H1 (cell line): ENCODE measurements around the gene RBSN.

ENCODE experiments used
- CEBPB ChIP-seq: IDR thresholded peaks from 2 replicates; pipeline ENCODE4 v1.6.1; 2012; ENCODE audit warnings: low read depth, low read length
- CHD1 ChIP-seq: IDR thresholded peaks from 2 replicates; pipeline ENCODE4 v1.6.1; 2012; ENCODE audit warnings: low read depth, low read length, improper control_type of control experiment
- CREB1 ChIP-seq: IDR thresholded peaks from 2 replicates; pipeline ENCODE4 v1.6.1; 2012; ENCODE audit warnings: inconsistent platforms
- CTCF ChIP-seq, 3 experiments: IDR thresholded peaks; 1 replicate in 2 of 3; 2 replicates in 1 of 3; pipeline versions ENCODE4 v1.5.1 to v1.6.1; 2011; ENCODE audit warnings: low read length in 3 of 3, mild to moderate bottlenecking in 3 of 3, inconsistent platforms in 2 of 3, low read depth in 1 of 3, moderate library complexity in 1 of 3; ENCODE audit not compliant: insufficient read depth in 1 of 3; ENCODE audit errors: control extremely low read depth in 1 of 3
- EP300 ChIP-seq, 2 experiments: IDR thresholded peaks; 1 replicate in 1 of 2; 2 replicates in 1 of 2; pipeline ENCODE4 v1.6.1; 2011 to 2012; ENCODE audit warnings: low read depth in 2 of 2, low read length in 2 of 2, mild to moderate bottlenecking in 2 of 2, borderline replicate concordance in 1 of 2, inconsistent platforms in 1 of 2, moderate library complexity in 1 of 2
- EZH2 ChIP-seq: fragments of 200-600 bp; sonication (generic); IDR thresholded peaks from 2 replicates; pipeline ENCODE4 v1.7.1; 2012; ENCODE audit warnings: low read depth, mild to moderate bottlenecking, moderate library complexity, low read length, inconsistent platforms; ENCODE audit not compliant: severe bottlenecking
- MAX ChIP-seq: IDR thresholded peaks from 2 replicates; pipeline ENCODE4 v1.6.1; 2012; ENCODE audit warnings: inconsistent platforms
- SP1 ChIP-seq: IDR thresholded peaks from 2 replicates; pipeline ENCODE4 v1.6.1; 2011; ENCODE audit warnings: low read depth, low read length
- SRF ChIP-seq: IDR thresholded peaks from 2 replicates; pipeline ENCODE4 v1.6.1; 2011; ENCODE audit warnings: mild to moderate bottlenecking, low read depth, low read length, moderate library complexity
- ZNF274 ChIP-seq: IDR thresholded peaks from 2 replicates; pipeline ENCODE4 v1.7.0; 2012; ENCODE audit warnings: low read length, borderline replicate concordance; ENCODE audit errors: extremely low read depth
- TF ChIP-seq, protein P1 (sequence below): IDR thresholded peaks from 2 replicates; pipeline ENCODE4 v1.6.1; 2012; ENCODE audit warnings: low read length, inconsistent platforms
- TF ChIP-seq, protein P2 (sequence below): IDR thresholded peaks from 2 replicates; pipeline ENCODE4 v1.6.1; 2011; ENCODE audit warnings: low read length, improper control_type of control experiment

DNA sequence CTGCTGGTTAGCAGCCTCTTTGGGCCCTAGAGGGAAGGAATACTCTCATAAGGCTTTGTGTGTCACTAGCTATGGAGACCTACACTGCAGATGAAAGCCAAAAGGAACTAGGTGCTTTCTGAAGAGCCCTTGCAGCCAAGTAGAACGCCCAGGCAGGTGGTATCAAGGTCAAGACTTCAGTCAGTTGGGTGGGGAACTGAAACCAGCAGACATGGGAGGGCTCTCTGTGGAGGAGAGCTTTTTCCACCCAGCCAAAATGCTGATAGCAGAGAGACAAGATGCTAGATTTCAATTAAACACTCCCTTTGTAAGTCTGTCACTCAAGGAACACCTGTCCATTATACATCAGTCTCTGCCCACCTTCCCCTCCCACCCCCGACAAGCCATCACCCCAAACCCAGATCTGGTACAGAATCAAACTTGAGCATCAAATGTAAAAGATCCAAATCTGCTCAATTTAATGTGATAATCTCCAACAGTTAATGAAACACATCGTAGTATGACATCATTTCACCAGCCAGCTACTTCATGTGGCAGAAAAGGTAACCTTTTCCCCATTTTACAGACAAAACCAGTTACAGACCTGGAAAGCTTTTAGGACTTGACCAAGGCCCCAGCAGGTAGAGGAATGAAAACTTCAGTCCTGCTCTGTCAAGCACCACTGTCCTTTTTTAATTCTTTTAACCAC, 48.4 kb downstream of the RBSN start:
- TF ChIP-seq CHD1 (no peak), MAX (no peak), ZNF274 (no peak), CTCF (IDR thresholded peaks at IDR 0.05; ENCODE audit: control extremely low read depth in 1 of 3, insufficient read depth in 1 of 3, low read depth in 1 of 3, low read length in 3 of 3) (no peak), EZH2 (no peak), SRF (no peak), CREB1 (no peak), CEBPB (no peak), SP1 (no peak), EP300 (IDR thresholded peaks at IDR 0.05; ENCODE audit: borderline replicate concordance in 1 of 2, low read depth in 2 of 2, low read length in 2 of 2) (no peak)
- TF ChIP-seq, protein P1, sequence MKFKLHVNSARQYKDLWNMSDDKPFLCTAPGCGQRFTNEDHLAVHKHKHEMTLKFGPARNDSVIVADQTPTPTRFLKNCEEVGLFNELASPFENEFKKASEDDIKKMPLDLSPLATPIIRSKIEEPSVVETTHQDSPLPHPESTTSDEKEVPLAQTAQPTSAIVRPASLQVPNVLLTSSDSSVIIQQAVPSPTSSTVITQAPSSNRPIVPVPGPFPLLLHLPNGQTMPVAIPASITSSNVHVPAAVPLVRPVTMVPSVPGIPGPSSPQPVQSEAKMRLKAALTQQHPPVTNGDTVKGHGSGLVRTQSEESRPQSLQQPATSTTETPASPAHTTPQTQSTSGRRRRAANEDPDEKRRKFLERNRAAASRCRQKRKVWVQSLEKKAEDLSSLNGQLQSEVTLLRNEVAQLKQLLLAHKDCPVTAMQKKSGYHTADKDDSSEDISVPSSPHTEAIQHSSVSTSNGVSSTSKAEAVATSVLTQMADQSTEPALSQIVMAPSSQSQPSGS = no peak
- TF ChIP-seq, protein P2, sequence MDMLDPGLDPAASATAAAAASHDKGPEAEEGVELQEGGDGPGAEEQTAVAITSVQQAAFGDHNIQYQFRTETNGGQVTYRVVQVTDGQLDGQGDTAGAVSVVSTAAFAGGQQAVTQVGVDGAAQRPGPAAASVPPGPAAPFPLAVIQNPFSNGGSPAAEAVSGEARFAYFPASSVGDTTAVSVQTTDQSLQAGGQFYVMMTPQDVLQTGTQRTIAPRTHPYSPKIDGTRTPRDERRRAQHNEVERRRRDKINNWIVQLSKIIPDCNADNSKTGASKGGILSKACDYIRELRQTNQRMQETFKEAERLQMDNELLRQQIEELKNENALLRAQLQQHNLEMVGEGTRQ = no peak
